Spinal cord (tissue), 10 donors: ENCODE data around the gene SLITRK2. TPM values are rescaled to one million over a fixed set of nuclear protein-coding genes. Genes with fewer than 3 reads are reported as not detected.

ENCODE experiments used
- DNase-seq, 6 donors: peaks; one replicate each; pipeline versions ENCODE4 v3.0.0 to v3.0.0-alpha.2; 2013 to 2015; ENCODE audit warnings: low spot score in 6 of 6, low read depth in 4 of 6
- H3K27ac ChIP-seq: one replicate; pipeline ENCODE4 v1.5.1; 2013; ENCODE audit warnings: low read depth, low read length, control low read depth
- H3K27me3 ChIP-seq: one replicate; pipeline ENCODE4 v1.6.1; 2013; ENCODE audit warnings: low read length; ENCODE audit not compliant: control insufficient read depth, insufficient read depth
- H3K36me3 ChIP-seq: one replicate; pipeline ENCODE4 v1.6.1; 2013; ENCODE audit warnings: low read length; ENCODE audit not compliant: control insufficient read depth, insufficient read depth
- H3K4me1 ChIP-seq: one replicate; pipeline ENCODE4 v1.6.1; 2013; ENCODE audit warnings: low read length; ENCODE audit not compliant: control insufficient read depth, insufficient read depth
- H3K4me3 ChIP-seq: one replicate; pipeline ENCODE4 v1.5.1; 2013; ENCODE audit warnings: low read depth, low read length, control low read depth
- H3K9me3 ChIP-seq: one replicate; pipeline ENCODE4 v1.6.1; 2013; ENCODE audit warnings: low read length; ENCODE audit not compliant: control insufficient read depth, insufficient read depth
- WGBS: methylation state at CpG from one replicate; pipeline ENCODE4 v1.1.5; 2013; ENCODE audit warnings: missing lambda C conversion rate; ENCODE audit not compliant: insufficient coverage; 5-methylcytosine and 5-hydroxymethylcytosine counted together
- polyA plus RNA-seq, 2 donors: library from polyadenylated mRNA; unstranded; fragments of 120-200 nt; gene quantifications; one replicate each; pipeline ENCODE4 v1.2.1, GENCODE V29; 2013; ENCODE audit not compliant: insufficient read length in 2 of 2
- small RNA-seq: library from RNA; depleted of rRNA; stranded (forward); fragments of <200 nt; gene quantifications from one replicate; pipeline ENCODE3, GENCODE V24; 2014; ENCODE audit warnings: low replicate concordance
- total RNA-seq, 2 donors: library from RNA; depleted of rRNA in 1 of 2; stranded (reverse); fragments of 120-200 nt in 1 of 2; fragments of >200 nt in 1 of 2; gene quantifications; one replicate each; pipeline versions ENCODE4 v1.2.3 to v1.2.4, GENCODE V29; 2013 to 2014
- donor health status: healthy.

SLITRK2 gene
- total and polyA plus RNA-seq, 4 donors: 8.3 to 74.7 (median 35.2) TPM

DNA sequence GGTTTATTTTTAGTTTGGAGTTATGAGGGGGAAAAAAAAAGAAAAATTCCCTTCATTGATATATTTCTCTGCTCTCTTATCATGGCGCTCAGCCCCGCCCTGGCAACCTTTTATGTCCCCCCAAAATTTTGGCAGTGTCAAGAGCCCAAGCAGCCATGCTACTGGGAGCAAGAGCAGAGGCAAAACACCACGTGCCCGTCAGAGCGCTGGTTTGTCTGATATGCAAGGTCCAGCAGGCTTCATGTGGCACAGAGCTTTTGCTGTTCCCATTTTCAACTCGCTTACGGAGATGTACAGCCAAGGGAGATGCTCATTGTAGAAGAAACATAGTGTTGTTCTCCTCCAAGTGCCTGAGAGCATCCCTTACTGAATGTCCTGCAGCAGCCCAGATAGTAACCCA is 27.3 kb downstream of the SLITRK2 start:
- Histone ChIP-seq H3K9me3 (no peaks in the 10 kb centered on the region), H3K27ac (no peak overlapping the region), H3K27me3 (no peaks in the 10 kb centered on the region), H3K36me3 (no peaks in the 10 kb centered on the region), H3K4me3 (no peak overlapping the region), H3K4me1 (peaks cover 3% of the 10 kb centered on the region)
- no peak for DNase-seq
- 73% methylated on average over 7 of the region's 7 CpGs for WGBS

DNA sequence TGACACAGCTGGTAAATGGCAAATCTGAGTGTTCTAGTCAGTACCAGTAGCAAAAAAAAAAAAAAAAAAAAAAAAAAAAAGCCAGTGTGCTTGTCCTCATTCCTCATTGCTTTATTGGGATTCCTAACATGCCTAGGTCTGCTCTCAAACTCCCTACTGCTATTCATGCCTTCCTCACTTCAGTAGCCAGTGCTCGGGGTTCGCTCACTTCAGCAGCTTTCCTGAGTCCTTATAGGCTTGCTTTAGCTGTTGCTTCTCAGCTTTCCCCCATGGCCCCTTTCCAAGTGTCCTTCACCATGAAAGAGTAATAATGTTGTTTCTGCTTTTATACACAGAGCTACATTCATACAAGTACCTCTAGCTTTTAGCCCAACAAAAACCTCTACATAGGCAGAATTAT is 30.8 kb downstream of the SLITRK2 start:
- Histone ChIP-seq H3K4me3 (no peak overlapping the region), H3K27ac (peak overlapping the region; percentile 37), H3K9me3 (no peaks in the 10 kb centered on the region), H3K36me3 (no peaks in the 10 kb centered on the region), H3K27me3 (no peaks in the 10 kb centered on the region), H3K4me1 (no peaks in the 10 kb centered on the region)
- WGBS: no CpG with 5 or more reads among the region's 2 CpGs
- DNase-seq: peak in 2 of 6 donors; percentile 39 to 50

DNA sequence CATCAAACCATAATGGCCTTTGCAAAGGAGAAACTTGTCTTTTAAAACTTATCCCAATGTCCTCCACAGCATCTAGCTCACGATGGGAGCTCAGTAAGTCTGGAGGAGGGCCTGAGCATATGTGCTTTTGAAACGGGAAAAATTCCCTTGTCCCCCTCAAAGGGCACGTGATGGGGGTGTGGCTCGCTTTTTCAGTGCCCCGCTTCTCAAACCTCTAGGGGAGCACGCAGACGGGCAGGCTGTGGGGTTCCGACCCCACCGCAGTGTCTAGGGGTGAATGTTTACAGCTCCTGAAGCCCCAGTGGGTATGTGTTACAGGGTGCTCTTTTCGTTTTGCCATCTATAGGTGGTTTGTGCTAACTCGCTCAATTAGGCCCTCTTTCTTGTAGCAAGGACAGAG is 31.2 kb downstream of the SLITRK2 start:
- WGBS: 82% methylated on average over 4 of the region's 11 CpGs
- no peak for DNase-seq
- Histone ChIP-seq H3K9me3 (no peaks in the 10 kb centered on the region), H3K4me1 (no peaks in the 10 kb centered on the region), H3K27ac (peak overlapping the region; percentile 37), H3K4me3 (no peak overlapping the region), H3K36me3 (no peaks in the 10 kb centered on the region), H3K27me3 (no peaks in the 10 kb centered on the region)

DNA sequence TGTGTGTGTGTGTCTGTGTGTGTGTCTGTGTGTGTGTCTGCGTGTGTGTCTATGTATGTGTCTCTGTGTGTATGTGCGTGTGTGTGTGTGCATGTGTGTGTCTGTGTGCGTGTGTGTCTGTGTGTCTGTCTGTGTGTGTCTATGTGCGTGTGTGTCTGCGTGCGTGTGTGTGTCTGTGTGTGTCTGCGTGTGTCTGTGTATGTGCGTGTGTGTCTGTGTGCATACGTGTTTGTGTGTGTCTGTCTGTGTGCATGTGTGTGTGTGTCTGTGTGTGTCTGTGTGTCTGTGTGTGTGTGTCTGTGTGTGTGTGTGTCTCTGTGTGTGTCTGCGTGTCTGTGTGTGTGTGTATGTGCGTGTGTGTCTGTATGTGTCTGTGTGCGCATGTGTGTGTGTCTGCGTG is 35.6 kb downstream of the SLITRK2 start:
- DNase-seq: no peak
- 88% methylated on average over 13 of the region's 13 CpGs for WGBS
- no peaks in the 10 kb centered on the region for H3K9me3 ChIP-seq
- no peaks in the 10 kb centered on the region for H3K36me3 ChIP-seq
- H3K4me1 ChIP-seq: no peaks in the 10 kb centered on the region
- no peak overlapping the region for H3K4me3 ChIP-seq
- H3K27ac ChIP-seq: no peak overlapping the region
- H3K27me3 ChIP-seq: no peaks in the 10 kb centered on the region

DNA sequence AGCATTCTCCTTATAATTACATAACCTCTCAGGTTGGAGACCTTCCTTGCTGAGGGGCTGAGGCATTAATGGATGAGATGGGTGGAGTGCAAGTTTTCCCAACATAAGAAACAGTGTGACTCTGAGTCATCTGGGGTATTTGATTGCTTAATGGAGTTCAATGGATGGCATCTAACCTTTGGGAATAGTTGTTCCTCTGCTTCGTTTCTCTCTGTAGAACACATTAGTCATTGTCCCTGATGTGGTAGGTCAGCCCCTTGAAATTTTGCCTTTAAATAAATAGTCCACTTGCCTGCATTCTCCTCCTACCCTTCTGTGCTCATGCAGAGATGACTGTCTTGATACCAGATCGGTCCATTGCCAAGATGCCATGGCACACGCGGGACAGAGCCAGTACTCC is 38.6 kb downstream of the SLITRK2 start:
- no peaks in the 10 kb centered on the region for H3K9me3 ChIP-seq
- no peaks in the 10 kb centered on the region for H3K4me1 ChIP-seq
- H3K4me3 ChIP-seq: no peak overlapping the region
- no peaks in the 10 kb centered on the region for H3K36me3 ChIP-seq
- H3K27ac ChIP-seq: no peak overlapping the region
- no peaks in the 10 kb centered on the region for H3K27me3 ChIP-seq
- no peak for DNase-seq
- 88% methylated on average over 3 of the region's 4 CpGs for WGBS

DNA sequence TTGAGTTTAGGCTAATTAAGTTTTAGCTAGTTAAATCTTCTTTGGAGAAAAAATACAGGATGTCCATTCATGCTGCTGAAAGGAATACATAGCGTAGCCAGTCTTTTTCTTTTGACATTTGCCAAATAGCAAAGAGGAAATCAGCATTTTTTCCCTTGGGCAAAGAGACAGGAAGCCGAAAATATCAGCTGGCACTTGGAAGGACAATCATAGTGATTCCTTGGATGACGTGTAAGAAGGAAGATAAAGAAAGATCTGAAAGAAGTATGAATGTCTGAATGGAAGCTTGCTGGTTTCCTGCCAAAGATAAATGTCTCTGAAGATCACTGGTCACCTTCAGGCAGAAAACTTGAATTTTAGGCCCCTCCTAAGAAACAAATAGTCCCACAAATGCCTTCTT is 44.2 kb downstream of the SLITRK2 start:
- H3K9me3 ChIP-seq: no peaks in the 10 kb centered on the region
- H3K4me3 ChIP-seq: no peak overlapping the region
- no peak for DNase-seq
- H3K4me1 ChIP-seq: no peaks in the 10 kb centered on the region
- H3K27ac ChIP-seq: no peak overlapping the region
- WGBS: 39% methylated on average over 2 of the region's 3 CpGs
- H3K36me3 ChIP-seq: no peaks in the 10 kb centered on the region
- H3K27me3 ChIP-seq: no peaks in the 10 kb centered on the region

DNA sequence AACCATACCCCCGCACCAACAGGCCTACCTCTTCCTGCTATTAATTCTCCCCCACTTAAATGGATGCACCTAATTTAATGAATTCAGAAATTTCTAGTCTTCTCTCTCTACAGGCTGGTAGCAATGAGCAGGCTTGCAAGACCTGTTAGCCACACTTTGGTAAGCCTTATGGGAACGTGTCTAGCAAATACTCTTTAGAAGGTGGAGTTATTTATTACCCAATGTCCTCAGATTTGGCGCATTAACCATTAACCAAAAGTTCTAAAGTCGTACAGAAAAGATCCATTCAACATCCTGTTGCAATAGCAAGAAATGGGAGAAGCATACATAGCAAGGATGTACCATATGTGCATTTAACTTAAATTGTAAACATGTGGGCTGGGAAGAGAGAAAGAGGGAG is 47.5 kb downstream of the SLITRK2 start:
- no CpG with 5 or more reads among the region's 4 CpGs for WGBS
- Histone ChIP-seq H3K36me3 (no peaks in the 10 kb centered on the region), H3K27ac (no peak overlapping the region), H3K27me3 (no peaks in the 10 kb centered on the region), H3K4me1 (no peaks in the 10 kb centered on the region), H3K9me3 (no peaks in the 10 kb centered on the region), H3K4me3 (no peak overlapping the region)
- no peak for DNase-seq

Small RNA genes within 50 kb of the gene (small RNA-seq; reads per million reads assigned to genes)
- gene AL109653.1: not detected
